Measurements from ENCODE around the gene BLZF1.

- TF ChIP-seq, protein P1, sequence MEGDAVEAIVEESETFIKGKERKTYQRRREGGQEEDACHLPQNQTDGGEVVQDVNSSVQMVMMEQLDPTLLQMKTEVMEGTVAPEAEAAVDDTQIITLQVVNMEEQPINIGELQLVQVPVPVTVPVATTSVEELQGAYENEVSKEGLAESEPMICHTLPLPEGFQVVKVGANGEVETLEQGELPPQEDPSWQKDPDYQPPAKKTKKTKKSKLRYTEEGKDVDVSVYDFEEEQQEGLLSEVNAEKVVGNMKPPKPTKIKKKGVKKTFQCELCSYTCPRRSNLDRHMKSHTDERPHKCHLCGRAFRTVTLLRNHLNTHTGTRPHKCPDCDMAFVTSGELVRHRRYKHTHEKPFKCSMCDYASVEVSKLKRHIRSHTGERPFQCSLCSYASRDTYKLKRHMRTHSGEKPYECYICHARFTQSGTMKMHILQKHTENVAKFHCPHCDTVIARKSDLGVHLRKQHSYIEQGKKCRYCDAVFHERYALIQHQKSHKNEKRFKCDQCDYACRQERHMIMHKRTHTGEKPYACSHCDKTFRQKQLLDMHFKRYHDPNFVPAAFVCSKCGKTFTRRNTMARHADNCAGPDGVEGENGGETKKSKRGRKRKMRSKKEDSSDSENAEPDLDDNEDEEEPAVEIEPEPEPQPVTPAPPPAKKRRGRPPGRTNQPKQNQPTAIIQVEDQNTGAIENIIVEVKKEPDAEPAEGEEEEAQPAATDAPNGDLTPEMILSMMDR (IDR thresholded peaks at IDR 0.05; ENCODE audit: poor library complexity), result no peak
- TF ChIP-seq EZH2 (IDR thresholded peaks at IDR 0.05; ENCODE audit: borderline replicate concordance) (no peak), EZH2phosphoT487 (IDR thresholded peaks at IDR 0.05; ENCODE audit: low read depth, severe bottlenecking, unreplicated experiment) (no peak)
These were observed 28.2 kb upstream of the BLZF1 start for GRCh38 chr1:169339773-169340172.
